ENCODE measurements around the gene OR1S1. TPM values are rescaled to one million over a fixed set of nuclear protein-coding genes. Genes with fewer than 3 reads are reported as not detected.

The OR1S1 gene
- polyA plus RNA-seq, 1 of the 3 experiments (the other 2 are of a cell fraction) = not detected

DNA sequence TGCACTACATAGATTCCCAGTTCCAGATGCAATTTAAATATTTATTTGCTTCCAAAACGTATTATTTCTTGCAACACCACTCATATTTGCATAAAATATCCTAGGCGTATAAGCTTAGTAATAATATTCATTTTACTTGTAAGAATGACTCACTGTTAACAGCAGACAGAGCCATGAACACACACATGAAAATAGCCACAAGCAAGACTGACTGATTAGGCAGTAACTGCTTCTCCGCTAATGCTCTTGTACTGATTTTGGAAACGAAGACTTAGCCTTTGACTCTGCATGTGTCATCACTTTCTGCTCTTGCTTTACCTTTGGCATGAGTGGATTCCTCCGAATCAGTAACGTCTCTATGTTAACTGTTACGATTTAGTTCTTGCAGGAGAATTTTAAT is 10.2 kb downstream of the OR1S1 start:
- TF ChIP-seq, protein P1, sequence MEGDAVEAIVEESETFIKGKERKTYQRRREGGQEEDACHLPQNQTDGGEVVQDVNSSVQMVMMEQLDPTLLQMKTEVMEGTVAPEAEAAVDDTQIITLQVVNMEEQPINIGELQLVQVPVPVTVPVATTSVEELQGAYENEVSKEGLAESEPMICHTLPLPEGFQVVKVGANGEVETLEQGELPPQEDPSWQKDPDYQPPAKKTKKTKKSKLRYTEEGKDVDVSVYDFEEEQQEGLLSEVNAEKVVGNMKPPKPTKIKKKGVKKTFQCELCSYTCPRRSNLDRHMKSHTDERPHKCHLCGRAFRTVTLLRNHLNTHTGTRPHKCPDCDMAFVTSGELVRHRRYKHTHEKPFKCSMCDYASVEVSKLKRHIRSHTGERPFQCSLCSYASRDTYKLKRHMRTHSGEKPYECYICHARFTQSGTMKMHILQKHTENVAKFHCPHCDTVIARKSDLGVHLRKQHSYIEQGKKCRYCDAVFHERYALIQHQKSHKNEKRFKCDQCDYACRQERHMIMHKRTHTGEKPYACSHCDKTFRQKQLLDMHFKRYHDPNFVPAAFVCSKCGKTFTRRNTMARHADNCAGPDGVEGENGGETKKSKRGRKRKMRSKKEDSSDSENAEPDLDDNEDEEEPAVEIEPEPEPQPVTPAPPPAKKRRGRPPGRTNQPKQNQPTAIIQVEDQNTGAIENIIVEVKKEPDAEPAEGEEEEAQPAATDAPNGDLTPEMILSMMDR (IDR thresholded peaks at IDR 0.05) = no peak
- TF ChIP-seq RFX5 (IDR thresholded peaks at IDR 0.05; ENCODE audit: low read length) (no peak), TCF12 (IDR thresholded peaks at IDR 0.05) (no peak), FOXM1 (IDR thresholded peaks at IDR 0.05; ENCODE audit: low read depth) (no peak), SMC3 (IDR thresholded peaks at IDR 0.05; ENCODE audit: low read depth, low read length) (no peak), EP300 (IDR thresholded peaks at IDR 0.05; ENCODE audit: borderline replicate concordance in 1 of 2, low read depth in 1 of 2, low read length in 1 of 2) (no peak), POLR2AphosphoS5 (IDR thresholded peaks at IDR 0.05; ENCODE audit: low read depth, low read length) (no peak), MXI1 (IDR thresholded peaks at IDR 0.05; ENCODE audit: low read depth, low read length) (no peak), JUND (IDR thresholded peaks at IDR 0.05) (no peak), NFIC (IDR thresholded peaks at IDR 0.05; ENCODE audit: borderline replicate concordance) (no peak), GABPA (IDR thresholded peaks at IDR 0.05; ENCODE audit: low read depth) (no peak), CHD2 (IDR thresholded peaks at IDR 0.05; ENCODE audit: low read length, partially characterized antibody) (no peak), RCOR1 (IDR thresholded peaks at IDR 0.05; ENCODE audit: low read length) (no peak), RXRA (IDR thresholded peaks at IDR 0.05; ENCODE audit: borderline replicate concordance, low read depth) (no peak)
- TF ChIP-seq, protein P2, sequence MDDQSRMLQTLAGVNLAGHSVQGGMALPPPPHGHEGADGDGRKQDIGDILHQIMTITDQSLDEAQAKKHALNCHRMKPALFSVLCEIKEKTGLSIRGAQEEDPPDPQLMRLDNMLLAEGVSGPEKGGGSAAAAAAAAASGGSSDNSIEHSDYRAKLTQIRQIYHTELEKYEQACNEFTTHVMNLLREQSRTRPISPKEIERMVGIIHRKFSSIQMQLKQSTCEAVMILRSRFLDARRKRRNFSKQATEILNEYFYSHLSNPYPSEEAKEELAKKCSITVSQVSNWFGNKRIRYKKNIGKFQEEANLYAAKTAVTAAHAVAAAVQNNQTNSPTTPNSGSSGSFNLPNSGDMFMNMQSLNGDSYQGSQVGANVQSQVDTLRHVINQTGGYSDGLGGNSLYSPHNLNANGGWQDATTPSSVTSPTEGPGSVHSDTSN (IDR thresholded peaks at IDR 0.05) = no peak
- TF ChIP-seq, protein P3, sequence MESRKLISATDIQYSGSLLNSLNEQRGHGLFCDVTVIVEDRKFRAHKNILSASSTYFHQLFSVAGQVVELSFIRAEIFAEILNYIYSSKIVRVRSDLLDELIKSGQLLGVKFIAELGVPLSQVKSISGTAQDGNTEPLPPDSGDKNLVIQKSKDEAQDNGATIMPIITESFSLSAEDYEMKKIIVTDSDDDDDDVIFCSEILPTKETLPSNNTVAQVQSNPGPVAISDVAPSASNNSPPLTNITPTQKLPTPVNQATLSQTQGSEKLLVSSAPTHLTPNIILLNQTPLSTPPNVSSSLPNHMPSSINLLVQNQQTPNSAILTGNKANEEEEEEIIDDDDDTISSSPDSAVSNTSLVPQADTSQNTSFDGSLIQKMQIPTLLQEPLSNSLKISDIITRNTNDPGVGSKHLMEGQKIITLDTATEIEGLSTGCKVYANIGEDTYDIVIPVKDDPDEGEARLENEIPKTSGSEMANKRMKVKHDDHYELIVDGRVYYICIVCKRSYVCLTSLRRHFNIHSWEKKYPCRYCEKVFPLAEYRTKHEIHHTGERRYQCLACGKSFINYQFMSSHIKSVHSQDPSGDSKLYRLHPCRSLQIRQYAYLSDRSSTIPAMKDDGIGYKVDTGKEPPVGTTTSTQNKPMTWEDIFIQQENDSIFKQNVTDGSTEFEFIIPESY (IDR thresholded peaks at IDR 0.05; ENCODE audit: borderline replicate concordance, low read depth) = no peak
- TF ChIP-seq, protein P4, sequence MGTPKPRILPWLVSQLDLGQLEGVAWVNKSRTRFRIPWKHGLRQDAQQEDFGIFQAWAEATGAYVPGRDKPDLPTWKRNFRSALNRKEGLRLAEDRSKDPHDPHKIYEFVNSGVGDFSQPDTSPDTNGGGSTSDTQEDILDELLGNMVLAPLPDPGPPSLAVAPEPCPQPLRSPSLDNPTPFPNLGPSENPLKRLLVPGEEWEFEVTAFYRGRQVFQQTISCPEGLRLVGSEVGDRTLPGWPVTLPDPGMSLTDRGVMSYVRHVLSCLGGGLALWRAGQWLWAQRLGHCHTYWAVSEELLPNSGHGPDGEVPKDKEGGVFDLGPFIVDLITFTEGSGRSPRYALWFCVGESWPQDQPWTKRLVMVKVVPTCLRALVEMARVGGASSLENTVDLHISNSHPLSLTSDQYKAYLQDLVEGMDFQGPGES (IDR thresholded peaks at IDR 0.05; ENCODE audit: low read depth, low read length) = no peak
- TF ChIP-seq, protein P5, sequence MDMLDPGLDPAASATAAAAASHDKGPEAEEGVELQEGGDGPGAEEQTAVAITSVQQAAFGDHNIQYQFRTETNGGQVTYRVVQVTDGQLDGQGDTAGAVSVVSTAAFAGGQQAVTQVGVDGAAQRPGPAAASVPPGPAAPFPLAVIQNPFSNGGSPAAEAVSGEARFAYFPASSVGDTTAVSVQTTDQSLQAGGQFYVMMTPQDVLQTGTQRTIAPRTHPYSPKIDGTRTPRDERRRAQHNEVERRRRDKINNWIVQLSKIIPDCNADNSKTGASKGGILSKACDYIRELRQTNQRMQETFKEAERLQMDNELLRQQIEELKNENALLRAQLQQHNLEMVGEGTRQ (IDR thresholded peaks at IDR 0.05; ENCODE audit: borderline replicate concordance, low read depth, low read length) = no peak
- Histone ChIP-seq H3K9ac (no peak overlapping the region), H4K20me1 (ENCODE audit: insufficient read depth) (no peaks in the 10 kb centered on the region), H3K27ac (ENCODE audit: low read depth in 2 of 2, low read length in 1 of 2) (no peak overlapping the region), H3K4me1 (ENCODE audit: control insufficient read depth in 1 of 2, insufficient read depth in 2 of 2, low read depth in 1 of 2, low read length in 1 of 2) (no peaks in the 10 kb centered on the region), H3K27me3 (ENCODE audit: insufficient read depth) (peaks cover 2% of the 10 kb centered on the region; the same call in 1 of the 2 replicates), H3K4me3 (ENCODE audit: low read depth in 2 of 2, low read length in 1 of 2) (no peak overlapping the region), H3K79me2 (ENCODE audit: insufficient read depth) (no peaks in the 10 kb centered on the region), H3K9me2 (no peaks in the 10 kb centered on the region), H3K36me3 (replicated peaks in 1 of 2; ENCODE audit: control insufficient read depth in 1 of 2, insufficient read depth in 2 of 2, low read length in 1 of 2) (no peaks in the 10 kb centered on the region), H3K4me2 (no peak overlapping the region), H2AFZ (ENCODE audit: low read depth) (no peak overlapping the region), H3F3A (replicated peaks; ENCODE audit: insufficient read depth) (no peaks in the 10 kb centered on the region), H3K9me3 (no peaks in the 10 kb centered on the region)
- 5% methylated on average over 7 of the region's 7 CpGs for WGBS (ENCODE audit: low lambda C conversion rate)
- ChIA-PET CTCF (no interaction called here), POLR2A (no interaction called here)
- no peak for DNase-seq
